HG02759 (cell line): ENCODE results near the gene SH3TC2.
"Not testable (repeated sequence)": the region's sequence is repeated elsewhere in the genome, so short reads cannot be mapped to it uniquely, and the experiment has no call there.

ENCODE experiments used
- ATAC-seq: cut with Tn5 transposase; IDR thresholded peaks from one replicate; pipeline ENCODE4 v1.9.1; 2021; ENCODE audit warnings: mild to moderate bottlenecking, moderate library complexity; ENCODE audit not compliant: unreplicated experiment

The SH3TC2 gene

DNA sequence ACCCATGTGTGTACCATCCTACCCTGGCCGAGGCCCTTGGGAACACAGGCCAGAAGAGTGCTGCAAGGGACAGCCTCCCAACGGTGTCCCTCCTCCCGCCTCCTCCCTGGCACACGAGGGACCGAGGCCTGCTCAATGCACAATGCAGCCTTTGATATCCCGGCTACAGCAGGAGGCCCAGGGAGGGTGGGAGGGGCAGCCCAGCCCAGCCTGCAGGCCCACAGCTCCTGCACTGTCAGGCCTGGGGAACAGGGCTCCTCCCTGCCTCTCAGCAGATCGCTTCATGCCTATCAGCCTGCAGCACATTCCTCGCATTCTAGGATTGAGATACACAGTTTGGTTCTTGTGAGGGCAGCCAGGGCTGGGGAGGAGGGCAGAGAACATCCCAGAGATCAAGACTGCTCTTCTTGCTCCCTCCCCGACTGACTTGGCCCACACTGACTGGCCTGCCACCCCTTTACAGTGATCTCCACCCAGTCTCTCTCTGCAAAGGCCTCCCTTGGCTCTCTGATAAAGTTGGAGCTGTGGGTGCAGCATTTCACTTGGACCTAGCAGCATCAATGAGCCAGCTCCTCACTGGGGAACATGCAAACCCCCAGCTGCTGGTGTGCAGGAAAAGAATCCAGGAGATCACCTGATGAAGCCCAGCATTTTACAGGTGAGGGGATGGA, at the start of gene SH3TC2:
Gene SH3TC2 (minus strand): TSS at position 46 of the 671 bp plus-strand sequence. CDS start 40 bp downstream, at position 6.
- no peak for ATAC-seq

DNA sequence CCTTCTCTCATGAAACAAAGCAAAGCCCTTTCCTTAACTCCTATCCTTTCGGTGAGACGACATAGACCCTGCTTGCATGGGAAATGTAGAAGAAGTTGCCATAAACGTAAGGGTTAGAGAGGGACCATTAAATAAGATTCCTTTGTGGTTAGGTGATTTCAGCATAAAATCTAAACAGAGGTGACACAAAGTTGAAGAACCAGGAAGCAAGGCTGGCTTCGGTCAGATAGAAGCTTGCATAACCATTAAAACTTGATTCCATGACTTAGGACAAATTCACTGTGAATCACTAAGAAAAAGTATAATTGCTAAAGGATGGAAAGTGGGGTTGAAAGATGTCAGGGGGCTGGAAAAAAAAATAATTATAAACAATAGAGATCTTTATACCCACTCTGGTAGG, 47.5 kb upstream of the SH3TC2 start:
- no peak for ATAC-seq

DNA sequence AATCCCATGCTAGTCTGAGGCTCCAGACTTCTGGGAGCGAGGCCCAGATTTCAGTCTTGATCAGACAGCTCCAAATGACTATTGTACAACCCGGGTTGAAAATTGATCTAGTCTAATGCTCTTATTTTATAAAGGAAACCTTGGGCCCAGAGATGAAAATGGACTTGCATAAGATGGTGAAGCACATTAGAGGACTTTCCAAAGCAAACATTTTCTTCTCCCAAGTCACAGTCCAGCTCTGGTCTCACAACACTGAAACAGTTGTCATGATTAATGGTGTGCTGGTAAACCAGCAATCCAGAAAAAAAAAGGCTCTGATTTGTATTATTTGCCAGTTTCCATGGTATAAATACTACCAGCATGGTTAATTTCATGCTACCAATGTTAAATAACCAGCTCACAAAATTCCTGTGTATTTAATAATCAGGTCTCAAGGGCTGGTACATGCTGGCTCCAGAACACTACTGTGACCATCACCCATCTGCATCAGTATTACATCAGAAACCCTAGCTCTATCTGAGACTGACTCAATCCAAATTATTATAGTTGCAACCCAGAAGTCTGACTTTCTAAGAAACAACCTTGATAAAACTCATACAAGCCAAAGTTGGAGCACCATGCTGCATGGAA, 45.9 kb upstream of the SH3TC2 start:
- no peak for ATAC-seq

DNA sequence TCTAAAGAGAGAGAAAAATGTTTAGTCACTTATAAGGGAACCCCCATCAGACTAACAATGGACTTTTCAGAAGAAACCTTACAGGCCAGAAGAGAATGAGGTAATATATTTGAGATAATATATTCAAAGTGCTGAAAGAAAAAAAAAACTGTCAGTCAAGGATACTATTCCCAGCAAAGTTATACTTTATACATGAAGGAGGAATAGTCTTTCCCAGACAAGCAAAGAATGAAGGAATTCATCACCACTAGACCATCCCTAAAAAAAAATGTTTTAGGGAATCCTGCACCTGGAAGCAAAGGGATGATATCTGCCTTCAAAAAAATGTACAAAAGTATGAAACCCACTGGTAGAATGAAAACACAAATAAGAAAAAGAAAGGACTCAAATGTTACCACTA, 37.5 kb upstream of the SH3TC2 start:
- no peak for ATAC-seq

DNA sequence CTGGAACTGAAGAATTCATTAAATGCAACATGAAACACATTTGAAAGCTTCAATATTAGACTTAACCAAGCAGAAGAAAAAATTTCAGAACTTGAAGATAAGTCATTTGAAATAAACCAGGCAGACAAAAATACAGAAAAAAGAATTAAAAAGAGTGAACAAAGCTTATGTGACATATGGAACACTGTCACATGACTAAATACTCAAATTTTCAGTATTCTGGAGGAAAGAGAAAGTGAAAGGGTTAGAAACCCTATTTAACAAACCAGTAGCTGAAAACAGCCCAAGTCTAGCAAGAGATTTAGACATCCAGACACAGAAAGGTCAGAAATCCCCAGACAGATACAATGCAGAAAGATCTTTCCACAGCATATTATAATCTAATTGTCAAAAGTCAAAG, 37.1 kb upstream of the SH3TC2 start:
- no peak for ATAC-seq

DNA sequence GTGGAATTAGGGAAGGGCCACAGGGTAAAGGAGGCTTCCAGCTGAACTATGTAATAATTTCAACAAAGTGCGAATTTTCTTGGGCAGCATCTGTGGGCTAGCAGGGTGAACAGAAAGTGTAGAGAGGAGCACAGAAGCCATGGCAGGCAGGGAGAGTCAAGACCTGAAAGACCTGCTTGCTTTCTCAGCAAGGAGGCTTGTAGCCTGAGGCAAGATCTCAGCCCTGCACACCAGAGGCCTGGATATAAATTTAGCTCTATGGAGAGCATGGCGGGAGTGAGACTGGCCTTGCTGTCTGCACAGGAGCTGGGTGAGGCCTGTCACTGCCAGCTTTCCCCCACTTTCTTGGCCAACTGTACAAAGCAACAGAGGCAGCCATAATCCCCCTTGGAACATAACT, 32.1 kb upstream of the SH3TC2 start:
- ATAC-seq: no peak

DNA sequence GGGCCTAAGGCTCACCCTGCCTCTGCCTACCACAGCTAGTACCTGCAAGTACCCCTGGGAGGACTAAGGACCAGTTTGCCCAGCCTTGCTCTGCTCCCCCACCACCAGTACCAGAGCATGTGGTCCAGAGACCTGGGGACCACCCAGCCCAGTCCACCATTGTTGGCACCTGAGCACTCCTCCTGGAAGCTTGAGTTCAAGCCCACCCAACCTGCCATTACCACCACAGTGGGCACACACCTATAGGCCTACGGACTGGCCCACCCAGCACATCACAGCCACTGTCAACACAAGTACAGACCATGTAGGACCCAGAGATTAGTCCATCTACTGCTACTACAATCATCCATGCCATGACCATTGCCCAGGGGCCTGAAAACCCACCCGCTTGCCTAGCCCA, 30.8 kb upstream of the SH3TC2 start:
- no peak for ATAC-seq

DNA sequence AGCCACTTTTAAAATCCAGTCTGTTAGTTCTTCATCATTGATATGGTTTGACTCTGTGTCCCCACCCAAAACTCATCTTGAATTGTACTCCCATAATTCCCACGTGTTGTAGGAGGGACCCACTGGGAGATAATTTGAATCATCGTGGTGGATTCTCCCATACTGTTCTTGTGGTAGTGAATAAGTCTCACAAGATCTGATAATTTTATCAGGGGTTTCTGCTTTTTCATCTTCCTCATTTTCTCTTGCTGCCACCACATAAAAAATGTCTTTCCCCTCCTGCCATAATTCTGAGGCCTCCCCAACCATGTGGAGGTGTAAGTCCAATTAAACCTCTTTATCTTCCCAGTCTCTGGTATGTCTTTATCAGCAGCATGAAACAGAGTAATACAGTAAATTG, 26.9 kb upstream of the SH3TC2 start:
- no peak for ATAC-seq

DNA sequence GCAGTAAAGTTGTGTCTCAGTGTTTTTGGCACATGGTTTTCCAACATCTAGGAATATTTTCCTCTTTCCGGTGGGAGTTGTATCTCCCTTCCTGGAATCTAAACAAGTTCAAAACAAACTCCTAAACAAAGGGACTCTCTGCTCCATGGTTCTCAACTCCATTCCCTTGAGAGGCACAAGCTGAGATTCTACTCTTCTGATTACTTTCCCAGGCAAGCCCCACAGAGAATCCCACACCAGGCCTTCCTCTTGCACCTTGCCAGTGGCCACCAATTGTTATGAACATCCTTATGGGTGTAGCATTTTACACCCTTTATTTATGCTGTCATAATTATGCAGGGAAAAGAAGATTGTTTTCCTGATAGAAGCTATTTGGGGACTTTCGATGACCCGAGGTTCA, 25.8 kb upstream of the SH3TC2 start:
- ATAC-seq: no peak

DNA sequence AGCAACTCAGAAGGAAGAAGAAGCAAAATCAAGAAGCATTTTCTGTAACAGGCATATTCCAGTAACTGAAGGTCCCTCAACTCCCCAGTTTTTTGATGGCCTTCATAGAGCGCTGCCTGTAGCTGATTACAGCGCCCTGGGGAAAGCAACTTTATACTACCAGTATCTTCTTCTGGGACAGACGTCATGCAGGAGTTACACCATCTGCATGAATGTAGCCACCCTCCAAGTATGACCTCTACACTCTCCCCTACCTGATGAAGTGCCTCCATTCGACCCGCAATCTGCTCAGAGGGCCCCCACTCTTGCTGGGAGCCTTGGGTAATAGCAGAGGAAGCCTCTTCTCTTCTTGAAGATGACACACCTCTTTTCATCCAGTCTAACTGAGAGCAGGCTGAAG, 21.0 kb upstream of the SH3TC2 start:
- no peak for ATAC-seq

DNA sequence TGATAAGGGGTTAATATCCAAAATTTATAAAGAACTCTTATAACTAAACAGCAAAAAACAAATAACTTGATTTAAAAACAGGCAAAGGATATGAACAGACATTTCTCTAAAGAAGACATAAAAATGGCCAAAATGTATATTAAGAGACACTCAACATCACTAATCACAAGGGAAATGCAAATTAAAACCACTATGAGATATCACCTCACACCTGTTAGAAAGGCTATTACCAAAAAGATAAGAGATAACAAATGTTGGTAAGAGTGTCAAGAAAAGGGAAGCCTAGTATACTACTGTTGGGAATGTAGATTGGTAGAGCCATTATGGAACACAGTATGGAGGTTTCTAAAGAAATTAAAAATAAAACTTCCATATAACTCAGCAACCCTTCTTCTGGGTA, 19.4 kb upstream of the SH3TC2 start:
- no peak for ATAC-seq

DNA sequence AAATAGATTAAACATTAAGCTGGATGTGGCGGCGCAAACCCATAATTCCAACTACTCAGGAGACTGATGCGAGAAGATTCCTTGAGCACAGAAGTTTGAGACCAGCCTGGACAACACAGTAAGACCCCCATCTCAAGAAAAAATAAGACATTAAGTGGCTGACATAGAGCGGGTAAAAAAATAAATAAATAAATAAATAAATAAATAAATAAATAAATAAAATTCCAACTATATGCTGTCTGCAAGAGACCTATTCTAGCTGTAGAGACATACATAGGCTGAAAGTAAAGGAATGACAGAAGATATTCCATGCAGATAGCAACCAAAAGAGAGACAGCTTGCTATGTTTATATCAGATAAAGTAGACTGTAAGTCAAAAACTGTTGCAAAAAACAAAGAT, 17.4 kb upstream of the SH3TC2 start:
- ATAC-seq: no peak

DNA sequence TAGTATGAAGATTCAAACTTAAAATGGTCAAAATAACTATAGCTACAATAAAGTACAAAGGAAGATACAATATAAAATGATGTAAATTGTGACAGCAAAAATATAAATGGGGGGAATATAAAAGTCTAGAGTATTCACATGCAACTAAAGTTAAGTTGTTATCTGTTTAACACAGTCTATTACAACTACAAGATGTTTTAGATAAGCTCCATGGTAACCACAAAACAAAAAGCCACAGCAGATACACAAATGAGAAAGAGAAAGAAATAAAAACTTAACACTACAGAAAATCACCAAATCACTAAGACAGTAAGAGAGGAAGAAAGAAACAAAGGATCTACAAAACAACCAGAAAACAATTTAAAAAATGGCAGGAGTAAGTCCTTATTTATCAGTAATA, 17.0 kb upstream of the SH3TC2 start:
- no peak for ATAC-seq

DNA sequence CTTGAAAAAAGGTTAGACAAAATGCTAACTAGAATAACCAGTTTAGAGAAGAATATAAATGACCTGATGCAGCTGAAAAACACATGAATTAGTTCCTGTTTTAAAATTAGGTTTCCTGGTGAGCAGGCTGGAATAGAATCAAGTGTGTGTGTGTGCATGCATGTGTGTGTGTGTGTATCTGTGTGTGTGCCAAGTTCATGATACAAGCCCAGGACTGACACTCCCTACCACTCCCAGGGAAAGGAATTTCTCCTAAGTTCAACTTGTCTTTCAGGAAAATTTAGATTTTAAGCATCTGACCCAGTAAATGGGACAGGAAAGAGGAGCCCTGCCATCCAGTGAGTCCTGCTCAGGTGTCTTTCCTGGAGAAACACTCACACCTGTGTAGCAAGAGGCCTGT, 11.2 kb upstream of the SH3TC2 start:
- ATAC-seq: not testable (repeated sequence)

DNA sequence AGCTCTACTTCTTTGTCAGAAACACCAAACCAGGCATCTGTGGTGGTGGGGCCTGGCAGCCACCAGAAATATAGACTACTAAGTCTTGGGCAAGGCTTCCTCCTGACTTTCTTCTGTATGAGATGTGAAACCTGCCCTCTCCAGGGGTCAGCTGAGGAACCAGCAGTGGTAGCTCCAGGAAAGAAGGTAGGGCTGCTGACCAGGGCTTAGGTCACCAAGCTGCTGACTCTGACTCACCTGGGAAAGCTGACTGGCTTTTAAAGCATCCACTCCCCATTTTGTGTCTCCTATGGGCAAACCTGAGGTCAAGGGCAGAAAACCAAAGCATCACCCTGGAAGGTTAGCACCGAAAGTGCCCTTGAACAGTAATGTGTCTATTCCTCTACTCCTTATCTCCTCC, 10.4 kb upstream of the SH3TC2 start:
- no peak for ATAC-seq

DNA sequence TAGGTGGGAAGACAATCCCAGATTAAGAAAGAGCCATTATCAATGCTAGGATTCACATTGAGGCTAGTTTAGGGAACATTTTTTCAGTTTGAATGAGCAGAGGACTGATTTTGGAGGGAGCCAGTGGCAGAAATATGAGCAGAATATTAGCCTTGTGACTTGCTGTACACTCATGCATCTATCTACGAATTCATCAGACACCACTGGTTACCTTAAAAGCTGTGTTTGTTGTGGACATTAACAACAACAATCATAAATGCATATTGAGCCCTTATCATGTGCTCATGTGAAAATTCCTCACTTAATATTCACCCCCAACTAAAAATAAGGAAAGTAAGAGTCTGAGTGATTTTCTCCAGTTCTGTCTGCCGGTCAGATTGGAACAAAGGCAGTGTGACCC, 9.9 kb upstream of the SH3TC2 start:
- no peak for ATAC-seq

DNA sequence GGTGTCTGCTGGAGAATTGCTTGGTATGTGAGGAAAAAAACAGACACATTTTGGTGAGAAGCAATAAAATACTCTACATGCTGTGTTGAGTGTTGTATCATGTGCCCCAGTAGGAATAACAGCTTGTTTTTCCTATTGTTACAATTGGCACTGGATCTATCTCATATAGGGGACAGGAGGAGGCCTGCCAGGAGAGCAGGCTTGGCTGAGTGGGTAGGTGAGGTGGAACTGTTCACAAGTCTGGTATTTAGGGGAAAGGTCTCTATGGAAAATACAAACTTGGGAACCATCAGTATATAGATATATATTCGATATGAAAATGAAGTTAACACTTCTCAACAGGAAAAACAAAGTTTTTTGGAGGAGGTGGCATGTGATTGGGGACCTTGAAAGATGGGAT, 9.5 kb upstream of the SH3TC2 start:
- no peak for ATAC-seq

DNA sequence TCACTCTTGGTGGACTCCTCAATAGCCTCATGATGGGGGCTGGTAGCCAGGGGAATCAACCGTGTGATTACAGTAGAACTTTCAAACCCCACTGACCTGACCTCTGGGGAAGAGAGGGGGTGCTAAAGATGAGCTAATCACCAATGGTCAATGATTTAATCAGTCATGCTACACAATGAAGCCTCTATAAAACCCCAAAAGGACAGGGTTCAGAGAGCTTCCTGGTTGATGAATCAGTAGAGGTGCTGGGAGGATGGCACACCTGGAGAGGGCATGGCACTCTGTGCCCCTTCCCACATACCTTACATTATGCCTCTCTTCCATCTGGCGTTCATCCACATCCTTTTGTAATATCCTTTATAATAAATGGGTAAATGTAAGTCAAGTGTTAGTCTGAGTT, 8.9 kb upstream of the SH3TC2 start:
- ATAC-seq: no peak

DNA sequence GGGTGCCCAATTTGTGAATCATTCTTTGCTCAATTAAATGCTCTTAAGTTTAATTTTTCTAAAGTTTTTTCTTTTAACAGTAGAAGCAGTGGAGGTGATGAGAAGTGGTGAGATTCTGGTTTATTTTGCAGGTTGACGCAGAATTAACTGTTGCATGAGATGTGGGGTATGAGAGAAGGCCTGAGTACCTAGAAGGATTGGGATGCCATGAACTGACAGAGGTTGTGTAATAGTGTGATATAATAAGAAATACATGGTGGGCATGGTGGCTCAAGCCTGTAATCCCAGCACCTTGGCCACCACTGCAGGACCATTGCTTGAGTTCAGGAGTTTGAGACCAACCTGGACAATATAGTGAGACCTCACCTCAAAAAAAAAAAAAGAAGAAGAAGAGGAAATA, 8.4 kb upstream of the SH3TC2 start:
- no peak for ATAC-seq

DNA sequence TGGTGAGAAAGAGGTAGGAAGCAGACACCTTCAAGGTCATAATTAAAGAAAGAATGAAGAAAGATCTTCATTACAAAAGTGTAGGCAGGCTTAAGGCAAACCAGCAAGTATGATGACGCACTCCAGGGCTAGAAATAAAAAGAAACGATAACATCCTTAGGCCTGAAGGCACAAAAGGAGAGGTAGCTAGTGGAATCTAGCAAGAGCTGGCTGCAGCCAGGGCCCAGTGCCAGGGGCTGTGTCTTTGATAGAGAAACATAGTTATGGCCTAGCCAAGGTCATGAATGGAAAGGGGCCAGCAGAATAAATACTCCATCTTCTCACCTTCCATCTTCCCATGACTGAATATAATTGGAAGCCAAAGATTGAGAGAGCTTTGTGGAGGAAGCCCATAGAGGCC, 6.8 kb upstream of the SH3TC2 start:
- no peak for ATAC-seq

DNA sequence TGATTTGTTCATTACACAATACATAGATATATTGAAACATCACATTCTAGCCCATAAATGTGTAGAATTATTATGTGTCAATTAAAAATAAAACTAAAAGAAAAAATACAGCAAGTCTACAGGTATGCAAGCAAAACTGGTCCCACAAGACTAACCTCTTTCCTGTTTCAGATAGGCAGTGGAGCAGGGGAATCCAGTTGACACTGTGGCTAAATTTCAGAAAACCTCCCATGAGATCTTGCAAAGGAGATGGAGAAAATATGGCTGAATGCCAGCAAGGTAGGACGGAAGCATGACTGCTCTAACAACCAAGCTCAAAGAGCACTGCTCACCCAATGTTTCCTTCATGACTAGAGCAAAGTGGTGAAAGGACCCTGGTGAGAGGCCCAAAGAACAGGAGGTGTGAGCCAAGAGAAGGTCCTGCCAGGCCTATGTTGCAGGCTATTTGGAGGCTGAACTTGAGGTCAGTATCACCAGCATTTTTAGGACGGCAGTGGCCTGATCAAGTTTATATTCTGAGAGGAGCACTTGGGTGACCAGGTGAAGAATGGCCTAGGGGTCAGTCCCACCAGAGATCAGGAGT, 1.1 kb upstream of the SH3TC2 start:
- ATAC-seq: no peak

DNA sequence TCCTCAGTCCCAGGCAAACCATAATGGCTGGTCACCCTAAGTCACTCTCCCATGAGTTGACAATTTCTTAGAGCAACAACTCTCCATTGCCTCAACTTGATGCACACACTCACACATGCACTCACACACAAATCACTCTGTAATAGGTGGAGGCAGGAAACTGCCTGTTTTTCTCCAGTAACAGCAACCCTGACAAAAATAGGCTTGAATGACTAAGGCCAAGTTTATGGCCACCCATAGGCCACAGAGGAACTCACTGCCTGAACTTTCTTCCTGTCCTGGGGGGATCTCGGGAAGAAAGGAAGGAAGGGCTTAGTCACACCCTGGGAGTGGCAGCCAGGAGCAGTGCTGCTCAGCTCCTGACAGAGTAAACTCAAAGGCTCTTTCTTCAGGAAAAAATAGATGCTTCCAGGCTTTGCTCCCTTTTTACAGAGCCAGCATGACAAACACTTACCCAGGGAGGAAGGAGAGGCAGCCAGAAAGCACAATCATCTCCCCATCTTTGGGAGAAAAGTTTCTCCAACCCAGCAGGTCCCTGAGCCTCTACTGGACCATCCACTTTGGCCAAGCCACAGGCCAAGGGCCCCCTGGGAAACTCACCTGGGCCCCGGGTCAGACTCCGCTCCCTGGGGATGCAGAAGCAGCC, 368 bp downstream of the SH3TC2 start:
- no peak for ATAC-seq
